Endodermal cell (in vitro differentiated cells): ENCODE measurements around the gene KCNQ5. TPM values are rescaled to one million over a fixed set of nuclear protein-coding genes. Genes with fewer than 3 reads are reported as not detected.

Experiments used
- DNase-seq: peaks from one replicate; pipeline ENCODE4 v3.0.0-alpha.2; 2017
- H3K27ac ChIP-seq: 2 replicates; pipeline ENCODE4 v1.5.1; 2013; ENCODE audit warnings: mild to moderate bottlenecking, low read depth, low read length, moderate library complexity
- H3K27me3 ChIP-seq: 2 replicates; pipeline ENCODE4 v1.6.1; 2013; ENCODE audit warnings: mild to moderate bottlenecking, low read length, moderate library complexity; ENCODE audit not compliant: insufficient read depth, control insufficient read depth, poor library complexity, severe bottlenecking
- H3K36me3 ChIP-seq: 2 replicates; pipeline ENCODE4 v1.7.0; 2013; ENCODE audit warnings: mild to moderate bottlenecking, low read length, moderate library complexity; ENCODE audit not compliant: control insufficient read depth, insufficient read depth
- H3K4me1 ChIP-seq: one replicate; pipeline ENCODE4 v1.7.0; 2013; ENCODE audit warnings: low read length; ENCODE audit not compliant: control insufficient read depth, insufficient read depth
- H3K4me3 ChIP-seq: 2 replicates; pipeline ENCODE4 v1.5.1; 2013; ENCODE audit warnings: mild to moderate bottlenecking, low read length, moderate library complexity
- H3K9ac ChIP-seq: 2 replicates; pipeline ENCODE4 v1.6.1; 2013; ENCODE audit warnings: mild to moderate bottlenecking, low read length, moderate library complexity; ENCODE audit not compliant: poor library complexity, severe bottlenecking; ENCODE audit errors: extremely low read depth
- H3K9me3 ChIP-seq: 2 replicates; pipeline ENCODE4 v1.6.1; 2013; ENCODE audit warnings: mild to moderate bottlenecking, low read length, moderate library complexity; ENCODE audit not compliant: control insufficient read depth
- H3K27ac Mint-ChIP-seq: 2 replicates; pipeline ENCODE4 v1.8.0; 2020; ENCODE audit warnings: mixed read lengths
- H3K27me3 Mint-ChIP-seq: 2 replicates; pipeline ENCODE4 v1.8.0; 2021; ENCODE audit warnings: mild to moderate bottlenecking, mixed read lengths; ENCODE audit not compliant: insufficient read depth
- H3K36me3 Mint-ChIP-seq: 2 replicates; pipeline ENCODE4 v1.8.0; 2020; ENCODE audit warnings: low read depth, mixed read lengths
- H3K4me1 Mint-ChIP-seq: 2 replicates; pipeline ENCODE4 v1.8.0; 2020; ENCODE audit warnings: mixed read lengths
- H3K4me3 Mint-ChIP-seq: 2 replicates; pipeline ENCODE4 v1.8.0; 2020; ENCODE audit warnings: mild to moderate bottlenecking, moderate library complexity, mixed read lengths
- H3K9me3 Mint-ChIP-seq: 2 replicates; pipeline ENCODE4 v1.8.0; 2020; ENCODE audit warnings: mild to moderate bottlenecking, mixed read lengths
- CTCF ChIP-seq: fragments of 200-600 bp; sonication (generic); conservative IDR thresholded peaks from 2 replicates; pipeline ENCODE4 v1.5.0; 2021; ENCODE audit warnings: antibody characterized with exemption, mild to moderate bottlenecking
- WGBS, 2 experiments: methylation state at CpG; one replicate each; pipeline versions ENCODE4 v1.1.5 to v1.1.7; 2013; ENCODE audit warnings: missing lambda C conversion rate in 2 of 2, mixed read lengths in 1 of 2; ENCODE audit not compliant: insufficient coverage in 1 of 2, insufficient read length in 1 of 2; 5-methylcytosine and 5-hydroxymethylcytosine counted together
- total RNA-seq, 2 donors: library from RNA; stranded (reverse); fragmentation: NEBNext Ultra II Directional in 1 of 2; extraction: Animal tissue kit (Norgen Biotek cat#: 25700) in 1 of 2; gene quantifications; 2 replicates in 1 of 2; 3 replicates in 1 of 2; pipeline ENCODE4 v1.2.1, GENCODE V29; 2021

KCNQ5 gene
- total RNA-seq, 2 donors from 2014 or later = 2.4 to 8.3 TPM

GRCh38 chr6:73157870-73158269 is 536.0 kb downstream of the KCNQ5 start:
- TF ChIP-seq CTCF = no peak
- Mint-ChIP-seq H3K9me3 (peaks cover 6% of the 10 kb centered on the region), H3K4me3 (no peak overlapping the region), H3K27me3 (no peaks in the 10 kb centered on the region), H3K4me1 (no peaks in the 10 kb centered on the region), H3K27ac (no peak overlapping the region), H3K36me3 (no peaks in the 10 kb centered on the region)
- Histone ChIP-seq H3K36me3 (no peaks in the 10 kb centered on the region), H3K9me3 (no peaks in the 10 kb centered on the region), H3K9ac (no peak overlapping the region), H3K27ac (no peak overlapping the region), H3K27me3 (no peaks in the 10 kb centered on the region), H3K4me1 (no peaks in the 10 kb centered on the region), H3K4me3 (no peak overlapping the region)
- 92 to 95% methylated on average over 13 to 29 of the region's 34 CpGs for WGBS, 2 experiments
- no peak for DNase-seq

- Mint-ChIP-seq H3K27me3 (no peaks in the 10 kb centered on the region), H3K9me3 (no peaks in the 10 kb centered on the region), H3K4me3 (no peak overlapping the region), H3K27ac (no peak overlapping the region), H3K4me1 (no peaks in the 10 kb centered on the region), H3K36me3 (no peaks in the 10 kb centered on the region)
- no peak for DNase-seq
- H3K9ac ChIP-seq = no peak overlapping the region
- no peak overlapping the region for H3K27ac ChIP-seq
- H3K4me1 ChIP-seq = no peaks in the 10 kb centered on the region
- WGBS, 2 experiments = 67 to 77% methylated on average over 3 to 4 of the region's 4 CpGs
- no peaks in the 10 kb centered on the region for H3K9me3 ChIP-seq
- H3K36me3 ChIP-seq = no peaks in the 10 kb centered on the region
- H3K27me3 ChIP-seq = no peaks in the 10 kb centered on the region
- no peak for TF ChIP-seq CTCF
- no peak overlapping the region for H3K4me3 ChIP-seq
Observed at GRCh38 chr6:73169111-73169510, 547.2 kb downstream of the KCNQ5 start.

GRCh38 chr6:73169633-73170032 is 547.8 kb downstream of the KCNQ5 start:
- no peak for TF ChIP-seq CTCF
- Mint-ChIP-seq H3K27ac (no peak overlapping the region), H3K4me3 (no peak overlapping the region), H3K4me1 (no peaks in the 10 kb centered on the region), H3K9me3 (no peaks in the 10 kb centered on the region), H3K36me3 (no peaks in the 10 kb centered on the region), H3K27me3 (no peaks in the 10 kb centered on the region)
- Histone ChIP-seq H3K36me3 (no peaks in the 10 kb centered on the region), H3K9ac (no peak overlapping the region), H3K4me1 (no peaks in the 10 kb centered on the region), H3K27ac (no peak overlapping the region), H3K4me3 (no peak overlapping the region), H3K27me3 (no peaks in the 10 kb centered on the region), H3K9me3 (no peaks in the 10 kb centered on the region)
- WGBS, 2 experiments = 94 to 100% methylated on average over 3 of the region's 5 CpGs
- DNase-seq = no peak
